ENCODE measurements around the gene GRIP2.
"Not testable (repeated sequence)": the region's sequence is repeated elsewhere in the genome, so short reads cannot be mapped to it uniquely, and the experiment has no call there.

GRCh38 chr3:14515526-14515925 is 24.6 kb downstream of the GRIP2 start:
- TF ChIP-seq CTCF (optimal IDR thresholded peaks at IDR 0.05 in 1 of 3, IDR thresholded peaks at IDR 0.05 in 1 of 3, conservative IDR thresholded peaks at IDR 0.05 in 1 of 3; ENCODE audit: extremely low read depth in 1 of 3, insufficient read depth in 2 of 3, low read length in 3 of 3); EZH2 (IDR thresholded peaks at IDR 0.05; ENCODE audit: low read length): not testable (repeated sequence)
